ENCODE results near the gene STK32B.
"Not testable (repeated sequence)": the region's sequence is repeated elsewhere in the genome, so short reads cannot be mapped to it uniquely, and the experiment has no call there.

The STK32B gene

GRCh38 chr4:5209862-5210261 is 158.6 kb downstream of the STK32B start:
- DNase-seq (ENCODE audit: low read depth in 2 of 2), result no peak

- no peak for DNase-seq (ENCODE audit: low read depth in 2 of 2)
Measured at GRCh38 chr4:5211282-5211839, 160.1 kb downstream of the STK32B start.

GRCh38 chr4:5212255-5213013 is 161.2 kb downstream of the STK32B start:
- no peak for DNase-seq (ENCODE audit: low read depth in 2 of 2)

GRCh38 chr4:5213087-5213595 is 161.9 kb downstream of the STK32B start:
- no peak for DNase-seq (ENCODE audit: low read depth in 2 of 2)

- no peak for DNase-seq (ENCODE audit: low read depth in 2 of 2)
Measured at GRCh38 chr4:5215321-5215720, 164.0 kb downstream of the STK32B start.

GRCh38 chr4:5217421-5217820 is 166.1 kb downstream of the STK32B start:
- no peak for DNase-seq (ENCODE audit: low read depth in 2 of 2)

DNA sequence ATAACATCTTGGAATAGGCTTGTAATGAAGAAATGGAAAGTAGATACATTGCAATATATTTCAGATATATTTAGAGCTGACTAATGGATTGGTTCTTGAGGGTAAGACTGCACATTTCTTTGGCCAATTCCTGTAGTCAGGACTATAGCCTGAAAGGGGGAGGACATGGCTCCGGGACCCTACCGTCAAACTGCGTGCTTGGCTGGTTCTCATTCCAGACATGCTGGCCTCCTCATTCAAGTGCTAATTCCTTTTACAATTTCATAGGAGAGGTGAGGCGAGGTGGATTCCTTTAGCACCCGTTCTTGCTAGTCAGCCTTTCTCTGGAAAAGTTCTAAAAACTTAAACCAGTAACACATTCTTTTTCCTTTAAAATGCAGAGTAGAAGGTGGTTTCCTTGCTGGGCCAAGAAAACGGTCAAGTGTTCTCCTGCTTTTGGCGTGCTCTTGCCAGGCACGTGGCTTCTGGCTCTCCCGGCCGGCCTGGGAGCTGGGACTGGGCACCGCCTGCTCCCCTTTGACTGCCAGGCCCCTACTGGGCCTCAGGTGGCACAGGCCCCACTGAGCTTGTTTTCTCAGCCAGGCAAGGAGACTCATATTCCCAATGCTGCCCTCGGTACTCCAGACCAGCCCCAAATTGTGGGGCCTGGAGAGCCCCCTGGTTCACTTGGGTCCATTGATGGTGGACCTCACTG is 167.2 kb downstream of the STK32B start:
- DNase-seq (ENCODE audit: low read depth in 2 of 2), result no peak

DNA sequence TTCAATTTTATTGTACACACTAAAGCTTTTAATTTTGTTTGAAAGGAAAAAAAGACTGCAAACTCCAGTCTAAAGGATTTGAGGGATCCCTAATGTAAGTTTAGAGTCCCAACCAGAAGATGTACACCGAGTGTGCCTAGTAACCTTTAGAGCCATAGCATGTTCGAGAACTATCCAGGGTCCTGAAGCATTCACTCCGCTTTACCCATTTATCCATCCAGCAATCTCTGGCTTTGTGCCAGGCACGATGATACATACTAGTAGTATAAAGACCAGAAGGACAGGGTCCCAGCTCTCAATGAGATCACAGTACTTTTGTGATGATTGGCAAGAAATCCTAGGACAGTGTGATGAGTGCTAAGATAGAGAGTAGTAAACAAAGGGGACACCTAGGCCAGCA is 168.7 kb downstream of the STK32B start:
- DNase-seq (ENCODE audit: low read depth in 2 of 2), result no peak

DNA sequence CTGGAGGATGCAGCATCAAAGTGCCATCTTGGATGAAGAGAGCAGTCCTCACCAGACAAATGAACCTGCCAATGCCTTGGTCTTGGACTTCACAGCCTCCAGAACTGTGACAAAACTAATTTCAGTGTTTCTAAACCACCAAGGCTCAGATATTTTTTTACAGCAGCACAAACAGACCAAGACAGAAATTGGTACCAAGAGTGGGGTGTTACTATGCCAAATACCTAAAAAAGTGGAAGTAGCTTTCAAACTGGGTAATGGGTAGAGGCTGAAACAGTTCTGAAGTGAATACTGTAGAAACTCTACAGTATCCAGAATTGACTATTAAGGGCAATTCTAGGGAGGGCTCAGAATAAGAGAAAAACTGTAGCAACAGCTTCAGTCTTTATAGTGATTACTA is 170.8 kb downstream of the STK32B start:
- DNase-seq (ENCODE audit: low read depth in 2 of 2), result no peak

GRCh38 chr4:5222951-5223350 is 171.7 kb downstream of the STK32B start:
- no peak for DNase-seq (ENCODE audit: low read depth in 2 of 2)

DNA sequence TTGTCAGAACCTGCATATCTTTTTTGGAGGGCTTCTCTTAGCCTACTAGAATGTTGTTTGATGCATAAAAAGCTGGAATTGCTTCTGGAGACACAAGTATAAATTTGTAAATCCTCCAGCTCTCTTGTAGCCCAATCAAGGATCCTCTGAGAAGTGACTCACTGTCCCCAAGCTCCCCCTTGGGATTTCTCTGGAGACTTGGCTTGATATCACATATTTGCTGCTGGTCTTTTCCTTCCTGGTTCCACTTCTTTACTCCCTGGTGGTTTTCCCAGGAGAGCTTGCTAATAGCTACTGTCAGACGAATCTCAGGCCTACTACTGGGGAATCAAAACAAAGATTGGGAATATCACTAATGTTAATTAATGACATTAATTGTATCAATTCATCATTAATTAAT is 173.1 kb downstream of the STK32B start:
- no peak for DNase-seq (ENCODE audit: low read depth in 2 of 2)

- DNase-seq (ENCODE audit: low read depth in 2 of 2), result no peak
Measured at GRCh38 chr4:5232549-5232948, 181.3 kb downstream of the STK32B start.

- DNase-seq (ENCODE audit: low read depth in 2 of 2), result no peak
Measured at GRCh38 chr4:5237086-5237660, 185.9 kb downstream of the STK32B start.

DNA sequence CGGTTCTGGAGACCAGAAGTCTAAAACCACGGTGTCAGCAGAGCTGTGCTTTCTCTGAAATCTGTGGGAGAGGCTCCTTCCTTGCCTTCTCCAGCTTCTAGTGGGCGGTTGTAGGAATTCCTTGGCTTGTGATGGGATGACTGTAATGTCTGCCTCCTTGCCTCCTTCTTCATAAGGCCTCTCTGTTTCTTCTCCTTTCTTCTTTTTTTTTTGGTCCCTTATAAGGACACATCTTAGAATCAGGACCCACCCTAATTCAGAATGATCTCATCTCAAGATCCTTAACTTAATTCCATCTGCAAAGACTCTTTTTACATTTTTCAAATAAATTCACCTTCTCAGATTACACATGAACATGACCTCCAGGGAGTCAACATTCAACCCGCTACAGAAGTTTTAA is 186.9 kb downstream of the STK32B start:
- no peak for DNase-seq (ENCODE audit: low read depth in 2 of 2)

GRCh38 chr4:5247061-5247460 is 195.8 kb downstream of the STK32B start:
- DNase-seq (ENCODE audit: low read depth in 2 of 2), result not testable (repeated sequence)

DNA sequence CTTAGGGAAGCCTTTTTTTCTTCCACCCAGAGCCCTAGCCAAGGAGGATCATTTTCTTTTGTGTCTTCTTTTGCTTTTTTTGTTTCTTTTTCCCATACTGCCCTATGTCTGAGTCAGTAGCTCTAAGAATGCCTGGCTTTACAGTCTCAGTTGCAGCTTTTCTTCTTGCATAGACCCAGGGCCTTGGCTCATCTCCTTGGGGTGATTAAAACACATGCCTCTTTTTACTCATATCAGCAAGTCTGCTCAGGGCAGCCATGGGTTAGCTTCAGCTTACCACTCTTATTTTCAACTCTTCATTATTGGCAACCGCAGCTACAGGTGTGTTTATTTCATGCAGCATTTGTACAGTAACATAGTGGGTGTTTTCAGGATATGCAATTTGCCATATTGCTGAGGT is 196.5 kb downstream of the STK32B start:
- DNase-seq (ENCODE audit: low read depth in 2 of 2), result no peak

DNA sequence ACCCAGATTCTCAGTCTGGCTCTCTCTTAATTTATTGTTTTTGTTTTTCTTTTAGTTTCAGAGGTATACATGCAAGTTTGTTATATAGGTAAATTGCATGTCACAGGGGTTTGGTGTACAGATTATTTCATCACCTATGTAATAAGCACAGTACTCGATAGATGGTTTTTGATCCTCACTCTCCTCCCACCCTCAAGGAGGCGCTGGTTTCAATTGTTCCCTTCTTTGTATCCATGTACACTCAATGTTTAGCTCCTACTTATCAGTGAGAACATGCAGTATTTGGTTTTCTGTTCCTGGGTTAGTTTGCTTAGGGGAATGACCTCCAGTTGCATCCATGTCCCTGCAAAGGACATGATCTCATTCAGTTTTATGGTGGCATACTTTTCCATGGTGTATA is 198.4 kb downstream of the STK32B start:
- DNase-seq (ENCODE audit: low read depth in 2 of 2), result no peak

GRCh38 chr4:5250536-5250935 is 199.3 kb downstream of the STK32B start:
- DNase-seq (ENCODE audit: low read depth in 2 of 2), result not testable (repeated sequence)

GRCh38 chr4:5256421-5256820 is 205.1 kb downstream of the STK32B start:
- DNase-seq (ENCODE audit: low read depth in 2 of 2), result no peak

DNA sequence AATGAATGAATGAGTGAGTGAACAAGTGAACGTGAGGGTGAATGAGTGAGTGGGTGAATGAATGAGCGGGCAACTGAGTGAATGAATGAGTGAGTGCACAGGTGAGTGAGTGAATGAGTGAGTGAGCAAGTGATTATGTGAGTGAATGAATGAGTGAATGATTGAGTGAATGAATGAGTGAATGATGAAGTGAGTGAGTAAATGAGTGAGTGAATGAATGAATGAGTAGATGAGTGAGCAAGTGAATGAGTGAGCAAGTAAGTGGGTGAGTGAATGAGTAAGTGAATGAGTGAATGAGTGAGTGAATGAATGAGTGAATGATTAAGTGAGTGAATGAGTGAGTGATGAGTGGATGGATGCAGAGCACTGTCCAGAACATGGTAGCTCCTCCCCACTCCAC is 205.8 kb downstream of the STK32B start:
- DNase-seq (ENCODE audit: low read depth in 2 of 2), result no peak

- no peak for DNase-seq (ENCODE audit: low read depth in 2 of 2)
Measured at GRCh38 chr4:5259471-5259870, 208.2 kb downstream of the STK32B start.

- DNase-seq (ENCODE audit: low read depth in 2 of 2), result no peak
Measured at GRCh38 chr4:5260121-5260520, 208.8 kb downstream of the STK32B start.

DNA sequence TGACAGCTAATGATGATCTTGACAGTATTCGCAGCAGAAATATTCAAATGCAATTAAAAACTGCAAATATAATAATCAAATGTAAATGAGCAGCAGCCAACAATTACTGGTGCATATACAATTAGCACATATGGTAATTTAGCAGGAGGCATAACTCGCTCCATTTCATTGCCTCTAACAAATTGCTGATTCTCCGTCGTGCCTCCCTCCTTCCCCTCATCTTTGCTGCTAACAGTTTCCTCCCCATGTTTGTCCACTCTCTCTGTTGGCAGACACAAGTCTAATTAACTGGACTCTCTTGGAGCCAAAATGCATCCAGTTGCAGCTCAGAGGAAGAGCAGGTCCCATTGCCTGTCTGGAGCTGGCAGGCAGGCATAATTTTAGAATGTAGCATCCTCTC is 210.6 kb downstream of the STK32B start:
- DNase-seq (ENCODE audit: low read depth in 2 of 2), result no peak
